Neuronal stem cell (in vitro differentiated cells): ENCODE results near the gene ETV7.

Experiments
- DNase-seq: peaks from one replicate; pipeline ENCODE4 v3.0.0-alpha.2; 2013; ENCODE audit warnings: low spot score
- H2AFZ ChIP-seq: one replicate; pipeline ENCODE4 v1.6.1; 2013; ENCODE audit warnings: mild to moderate bottlenecking, low read length, inconsistent platforms
- H2AK5ac ChIP-seq: 2 replicates; pipeline ENCODE4 v1.6.1; 2013; ENCODE audit warnings: low read depth, mild to moderate bottlenecking, inconsistent platforms, low read length, moderate library complexity, mixed read lengths
- H2BK120ac ChIP-seq: 2 replicates; pipeline ENCODE4 v1.6.1; 2013; ENCODE audit warnings: low read depth, mild to moderate bottlenecking, inconsistent platforms, low read length, moderate library complexity, mixed read lengths
- H2BK12ac ChIP-seq: one replicate; pipeline ENCODE4 v1.6.1; 2013; ENCODE audit warnings: low read length, inconsistent platforms
- H2BK15ac ChIP-seq: 2 replicates; pipeline ENCODE4 v1.6.1; 2013; ENCODE audit warnings: mild to moderate bottlenecking, low read length, inconsistent platforms, mixed read lengths
- H2BK5ac ChIP-seq: one replicate; pipeline ENCODE4 v1.6.1; 2013; ENCODE audit warnings: inconsistent platforms, mild to moderate bottlenecking, low read length, moderate library complexity
- H3K14ac ChIP-seq: one replicate; pipeline ENCODE4 v1.6.1; 2013; ENCODE audit warnings: low read length, inconsistent platforms
- H3K18ac ChIP-seq: 2 replicates; pipeline ENCODE4 v1.6.1; 2013; ENCODE audit warnings: low read length, inconsistent platforms
- H3K23ac ChIP-seq: 2 replicates; pipeline ENCODE4 v1.6.1; 2013; ENCODE audit warnings: low read depth, mild to moderate bottlenecking, mixed read lengths, low read length, inconsistent platforms; ENCODE audit not compliant: poor library complexity
- H3K27ac ChIP-seq: replicated peaks from 3 replicates; pipeline ENCODE4 v1.5.1; 2013; ENCODE audit warnings: low read length, inconsistent platforms
- H3K27me3 ChIP-seq, 3 experiments: 2 replicates each; pipeline ENCODE4 v1.6.1; 2013; ENCODE audit warnings: low read length in 3 of 3, mild to moderate bottlenecking in 2 of 3, inconsistent platforms in 1 of 3, low read depth in 1 of 3, mixed read lengths in 1 of 3, moderate library complexity in 1 of 3; ENCODE audit not compliant: control insufficient read depth in 3 of 3, insufficient read depth in 3 of 3
- H3K36me3 ChIP-seq, 2 donors: replicated peaks in 1 of 2; 2 replicates each; pipeline ENCODE4 v1.6.1; 2013; ENCODE audit warnings: low read length in 2 of 2; ENCODE audit not compliant: control insufficient read depth in 2 of 2, insufficient read depth in 2 of 2
- H3K4ac ChIP-seq: 2 replicates; pipeline ENCODE4 v1.6.1; 2013; ENCODE audit warnings: inconsistent platforms, mild to moderate bottlenecking, low read length, moderate library complexity
- H3K4me1 ChIP-seq, 2 donors: 1 replicate in 1 of 2; 2 replicates in 1 of 2; pipeline ENCODE4 v1.6.1; 2013; ENCODE audit warnings: low read length in 2 of 2, low read depth in 1 of 2; ENCODE audit not compliant: control insufficient read depth in 2 of 2, insufficient read depth in 1 of 2
- H3K4me2 ChIP-seq: one replicate; pipeline ENCODE4 v1.6.1; 2013; ENCODE audit warnings: mild to moderate bottlenecking, low read length, inconsistent platforms; ENCODE audit not compliant: insufficient read depth, poor library complexity, severe bottlenecking
- H3K4me3 ChIP-seq, 2 donors: 2 replicates each; pipeline ENCODE4 v1.5.1; 2013; ENCODE audit warnings: low read length in 2 of 2, mild to moderate bottlenecking in 2 of 2, inconsistent platforms in 1 of 2, moderate library complexity in 1 of 2
- H3K79me1 ChIP-seq: one replicate; pipeline ENCODE4 v1.6.1; 2013; ENCODE audit warnings: low read depth, mild to moderate bottlenecking, inconsistent platforms, low read length, moderate library complexity
- H3K9ac ChIP-seq: one replicate; pipeline ENCODE4 v1.6.1; 2013; ENCODE audit warnings: mild to moderate bottlenecking, low read depth, low read length, inconsistent platforms; ENCODE audit not compliant: poor library complexity
- H3K9me3 ChIP-seq, 2 donors: replicated peaks in 1 of 2; 2 replicates each; pipeline versions ENCODE3 to v1.6.1; 2013; ENCODE audit warnings: low read length in 2 of 2, mild to moderate bottlenecking in 2 of 2, inconsistent platforms in 1 of 2, low read depth in 1 of 2, mixed read lengths in 1 of 2, moderate library complexity in 1 of 2; ENCODE audit not compliant: control insufficient read depth in 2 of 2, insufficient read depth in 1 of 2
- H4K8ac ChIP-seq: one replicate; pipeline ENCODE4 v1.6.1; 2013; ENCODE audit warnings: low read depth, mild to moderate bottlenecking, inconsistent platforms, low read length, moderate library complexity
- H4K91ac ChIP-seq: one replicate; pipeline ENCODE4 v1.6.1; 2013; ENCODE audit warnings: low read length, low read depth, mild to moderate bottlenecking, inconsistent platforms; ENCODE audit not compliant: poor library complexity
- WGBS, 2 donors: extraction: QIAGEN DNeasy Blood & Tissue Kit; methylation state at CpG; one replicate each; pipeline ENCODE4 v1.1.7; 2013; ENCODE audit warnings: missing lambda C conversion rate in 2 of 2, mixed read lengths in 1 of 2; ENCODE audit not compliant: insufficient read length in 2 of 2, insufficient replicate concordance in 1 of 2; ENCODE audit errors: extremely low coverage in 2 of 2; 5-methylcytosine and 5-hydroxymethylcytosine counted together

ETV7 gene

DNA sequence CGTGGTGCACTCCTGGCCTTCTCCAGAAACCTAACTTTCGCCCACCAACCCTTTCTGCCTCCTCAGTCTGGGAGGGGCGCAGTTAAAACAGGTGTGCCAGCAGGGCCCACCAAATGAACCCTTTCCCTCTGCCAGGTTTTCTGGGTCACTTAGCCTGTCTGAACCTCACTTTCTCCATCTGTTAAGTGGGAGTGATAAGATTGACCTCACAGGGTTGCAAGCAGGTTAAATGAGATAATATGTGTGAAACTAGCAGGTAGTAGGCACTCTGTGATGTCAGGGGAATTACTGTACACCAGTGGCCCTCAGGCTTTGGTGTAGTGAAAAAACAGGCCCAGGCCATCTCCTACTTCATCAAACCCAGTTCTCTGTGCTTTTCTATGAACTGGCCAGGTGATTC, 64.9 kb downstream of the ETV7 start:
- H3K79me1 ChIP-seq, result no peaks in the 10 kb centered on the region
- H3K27me3 ChIP-seq, result peaks cover 0 to 3% (median 0%) of the 10 kb centered on the region in 3 experiments
- H3K18ac ChIP-seq, result no peak overlapping the region
- no peak overlapping the region for H3K4me3 ChIP-seq
- H3K4me2 ChIP-seq, result no peak overlapping the region
- no peaks in the 10 kb centered on the region for H3K9me3 ChIP-seq
- H3K36me3 ChIP-seq, result no peaks in the 10 kb centered on the region
- no peak overlapping the region for H2AK5ac ChIP-seq
- H2BK12ac ChIP-seq, result no peak overlapping the region
- no peak overlapping the region for H2BK120ac ChIP-seq
- H4K8ac ChIP-seq, result no peak overlapping the region
- H2AFZ ChIP-seq, result no peak overlapping the region
- H3K9ac ChIP-seq, result no peak overlapping the region
- H3K4ac ChIP-seq, result no peak overlapping the region
- DNase-seq, result no peak
- WGBS, 2 donors, result no CpG with 5 or more reads among the region's 3 CpGs
- no peak overlapping the region for H3K14ac ChIP-seq
- no peak overlapping the region for H3K23ac ChIP-seq
- no peak overlapping the region for H2BK5ac ChIP-seq
- H3K27ac ChIP-seq, result no peak overlapping the region
- no peak overlapping the region for H2BK15ac ChIP-seq
- H3K4me1 ChIP-seq, result peaks cover 25 to 27% of the 10 kb centered on the region in 2 donors
- H4K91ac ChIP-seq, result no peak overlapping the region

DNA sequence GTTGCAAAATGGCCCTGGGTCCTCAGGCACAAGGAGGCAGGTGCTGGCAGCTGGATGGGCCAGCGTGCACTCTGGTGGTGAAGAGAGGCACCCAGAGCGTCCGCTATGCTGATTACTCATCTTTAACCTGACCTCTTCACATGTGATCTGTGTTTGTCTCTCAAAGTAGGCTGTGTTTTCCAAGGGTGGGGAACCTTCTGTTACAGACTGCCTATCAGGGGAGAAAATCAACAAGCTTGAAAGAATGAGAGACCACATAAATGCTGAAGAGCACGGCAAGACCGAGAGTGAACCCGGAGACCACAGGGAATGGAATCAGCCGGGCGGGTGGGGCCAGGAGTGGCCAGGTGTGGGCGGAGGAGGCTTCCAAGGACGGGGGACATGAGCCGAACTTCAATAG, 67.0 kb downstream of the ETV7 start:
- no CpG with 5 or more reads among the region's 11 CpGs for WGBS, 2 donors
- Histone ChIP-seq H3K23ac (no peak overlapping the region), H3K79me1 (no peaks in the 10 kb centered on the region), H3K9me3 (no peaks in the 10 kb centered on the region), H4K8ac (no peak overlapping the region), H2BK12ac (no peak overlapping the region), H3K36me3 (no peaks in the 10 kb centered on the region), H4K91ac (no peak overlapping the region), H3K4me1 (peaks cover 6 to 18% of the 10 kb centered on the region in 2 donors), H2BK120ac (no peak overlapping the region), H2BK5ac (no peak overlapping the region), H2AK5ac (no peak overlapping the region), H3K4me2 (no peak overlapping the region), H2AFZ (no peak overlapping the region), H3K9ac (no peak overlapping the region), H2BK15ac (no peak overlapping the region), H3K27me3 (peaks cover 0 to 5% (median 0%) of the 10 kb centered on the region in 3 experiments), H3K4ac (no peak overlapping the region), H3K27ac (no peak overlapping the region), H3K4me3 (no peak overlapping the region), H3K14ac (no peak overlapping the region), H3K18ac (no peak overlapping the region)
- DNase-seq, result no peak

DNA sequence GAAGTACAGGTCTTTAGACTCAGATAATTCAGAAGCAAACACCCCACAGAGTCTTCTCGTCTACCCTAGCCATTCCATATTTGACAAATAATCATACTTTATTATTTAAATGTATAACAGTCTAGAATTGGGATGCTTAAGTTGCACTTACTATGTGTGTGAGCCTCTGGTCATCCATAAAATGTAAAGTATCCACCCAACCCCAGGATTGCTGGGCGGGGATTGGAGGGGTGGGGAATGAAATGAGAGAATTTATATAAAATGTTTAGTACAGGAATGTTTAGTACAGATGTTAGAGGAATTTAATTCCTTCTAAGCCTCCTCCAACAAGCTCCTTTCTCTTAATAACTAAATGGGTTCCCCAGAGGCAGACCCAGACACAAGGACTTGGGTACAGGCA, 67.6 kb downstream of the ETV7 start:
- Histone ChIP-seq H2BK5ac (no peak overlapping the region), H3K36me3 (no peaks in the 10 kb centered on the region), H3K4me3 (no peak overlapping the region), H3K14ac (no peak overlapping the region), H2AK5ac (no peak overlapping the region), H3K23ac (no peak overlapping the region), H3K27me3 (peaks cover 0 to 5% (median 0%) of the 10 kb centered on the region in 3 experiments), H3K79me1 (no peaks in the 10 kb centered on the region), H3K4me1 (peaks cover 5 to 18% of the 10 kb centered on the region in 2 donors), H4K8ac (no peak overlapping the region), H4K91ac (no peak overlapping the region), H3K18ac (no peak overlapping the region), H2BK15ac (no peak overlapping the region), H2AFZ (no peak overlapping the region), H3K4me2 (no peak overlapping the region), H3K9ac (no peak overlapping the region), H3K9me3 (no peaks in the 10 kb centered on the region), H3K4ac (no peak overlapping the region), H3K27ac (no peak overlapping the region), H2BK12ac (no peak overlapping the region), H2BK120ac (no peak overlapping the region)
- DNase-seq, result no peak
- no CpG with 5 or more reads among the region's 2 CpGs for WGBS, 2 donors

DNA sequence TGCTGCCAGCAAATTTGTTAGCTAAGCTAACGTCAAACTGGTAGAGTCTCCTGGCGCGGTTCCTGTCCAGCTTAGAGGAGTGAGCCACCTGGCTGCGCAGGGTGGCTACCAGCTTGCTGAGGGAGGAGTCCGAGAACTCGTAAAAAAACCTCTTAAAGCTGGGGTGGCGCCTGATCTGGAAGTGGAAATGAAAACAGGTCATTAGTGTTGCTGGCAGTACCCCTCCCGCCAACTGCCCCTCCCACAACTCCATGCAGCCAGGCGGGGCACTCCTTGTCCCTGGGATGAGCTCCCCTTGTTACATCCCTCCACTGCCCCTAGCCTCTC, 68.1 kb downstream of the ETV7 start:
- Histone ChIP-seq H4K91ac (no peak overlapping the region), H3K18ac (peak overlapping the region; percentile 68), H3K4me3 (no peak overlapping the region), H2BK15ac (no peak overlapping the region), H3K9ac (peak overlapping the region; percentile 18), H3K23ac (no peak overlapping the region), H2BK5ac (no peak overlapping the region), H2BK120ac (no peak overlapping the region), H2AFZ (no peak overlapping the region), H4K8ac (no peak overlapping the region), H3K4me1 (peaks cover 5 to 18% of the 10 kb centered on the region in 2 donors), H2AK5ac (peak overlapping the region; percentile 38), H3K4ac (no peak overlapping the region), H3K27ac (no peak overlapping the region), H3K14ac (peak overlapping the region; percentile 32), H3K4me2 (no peak overlapping the region), H3K36me3 (no peaks in the 10 kb centered on the region), H3K79me1 (no peaks in the 10 kb centered on the region), H2BK12ac (no peak overlapping the region), H3K27me3 (peaks cover 0 to 5% (median 0%) of the 10 kb centered on the region in 3 experiments), H3K9me3 (no peaks in the 10 kb centered on the region)
- WGBS, 2 donors, result no CpG with 5 or more reads among the region's 9 CpGs
- no peak for DNase-seq
